Tibial artery (tissue), 4 donors: ENCODE results near the gene PDE9A.
"Not testable (repeated sequence)": the region's sequence is repeated elsewhere in the genome, so short reads cannot be mapped to it uniquely, and the experiment has no call there.

Experiments
- DNase-seq, 2 donors: peaks; one replicate each; pipeline ENCODE4 v3.0.0-alpha.2; 2019
- H3K27ac ChIP-seq, 2 donors: fragments of 200-600 bp; sonication (generic) in 1 of 2; 1 replicate in 1 of 2; 2 replicates in 1 of 2; pipeline ENCODE4 v1.5.1; 2018 to 2019; ENCODE audit warnings: mild to moderate bottlenecking in 1 of 2
- H3K27me3 ChIP-seq, 2 donors: fragments of 200-600 bp; sonication (generic) in 1 of 2; one replicate each; pipeline versions ENCODE4 v1.5.1 to v1.6.0; 2016 to 2019
- H3K36me3 ChIP-seq, 3 donors: fragments of 200-600 bp; sonication (generic) in 2 of 3; one replicate each; pipeline ENCODE4 v1.5.1; 2016 to 2019; ENCODE audit warnings: mild to moderate bottlenecking in 2 of 3
- H3K4me1 ChIP-seq, 4 donors: fragments of 200-600 bp; sonication (generic) in 2 of 4; 1 replicate in 3 of 4; 2 replicates in 1 of 4; pipeline ENCODE4 v1.5.1; 2016 to 2019
- H3K4me3 ChIP-seq, 2 donors: fragments of 200-600 bp; sonication (generic) in 1 of 2; 1 replicate in 1 of 2; 2 replicates in 1 of 2; pipeline ENCODE4 v1.5.1; 2018 to 2019; ENCODE audit warnings: mild to moderate bottlenecking in 2 of 2
- H3K9me3 ChIP-seq, 3 donors: fragments of 200-600 bp; sonication (generic) in 1 of 3; one replicate each; pipeline ENCODE4 v1.5.1; 2016 to 2019
- CTCF ChIP-seq, 2 experiments: fragments of 200-600 bp in 1 of 2; fragments of 450-650 bp in 1 of 2; IDR thresholded peaks; one replicate each; pipeline ENCODE4 v1.5.1; 2017 to 2019; ENCODE audit warnings: antibody characterized with exemption in 2 of 2, mild to moderate bottlenecking in 1 of 2, moderate library complexity in 1 of 2
- intact Hi-C: fragments of 100-400 bp; cut with DNase I; formaldehyde crosslinking; loops from one replicate; pipeline ENCODE4 v1.15.0; 2023; ENCODE audit warnings: low total_unique reads

Gene PDE9A

GRCh38 chr21:42611852-42612251 lies 41.6 kb upstream of the PDE9A start:
- intact Hi-C loops, result no loop called here
- Histone ChIP-seq H3K4me1 (peaks cover 0 to 7% (median 0%) of the 10 kb centered on the region in 4 donors), H3K9me3 (peaks cover 0 to 10% (median 9%) of the 10 kb centered on the region in 3 donors), H3K36me3 (no peaks in the 10 kb centered on the region), H3K4me3 (no peak overlapping the region), H3K27me3 (peaks cover 0 to 8% of the 10 kb centered on the region in 2 donors), H3K27ac (no peak overlapping the region)
- no peak for DNase-seq
- TF ChIP-seq CTCF (IDR thresholded peaks at IDR 0.05), result no peak

- peaks cover 0 to 10% (median 9%) of the 10 kb centered on the region in 3 donors for H3K9me3 ChIP-seq
- intact Hi-C loops, result no loop called here
- peaks cover 0 to 8% (median 0%) of the 10 kb centered on the region in 4 donors for H3K4me1 ChIP-seq
- no peak overlapping the region for H3K27ac ChIP-seq
- DNase-seq, result no peak
- H3K36me3 ChIP-seq, result no peaks in the 10 kb centered on the region
- peaks cover 0 to 13% of the 10 kb centered on the region in 2 donors for H3K27me3 ChIP-seq
- H3K4me3 ChIP-seq, result no peak overlapping the region
- no peak for TF ChIP-seq CTCF (IDR thresholded peaks at IDR 0.05)
These were observed 41.0 kb upstream of the PDE9A start for GRCh38 chr21:42612390-42612789.

- H3K4me1 ChIP-seq, result peaks cover 0 to 8% (median 0%) of the 10 kb centered on the region in 4 donors
- H3K27ac ChIP-seq, result no peak overlapping the region
- H3K9me3 ChIP-seq, result peaks cover 0 to 10% (median 9%) of the 10 kb centered on the region in 3 donors
- no peak overlapping the region for H3K4me3 ChIP-seq
- no peaks in the 10 kb centered on the region for H3K36me3 ChIP-seq
- DNase-seq, result no peak
- intact Hi-C loops, result no loop called here
- peaks cover 0 to 27% of the 10 kb centered on the region in 2 donors for H3K27me3 ChIP-seq
- TF ChIP-seq CTCF (IDR thresholded peaks at IDR 0.05), result no peak
These were observed 39.7 kb upstream of the PDE9A start for GRCh38 chr21:42613756-42614155.

- Histone ChIP-seq H3K4me1 (peaks cover 0 to 8% (median 0%) of the 10 kb centered on the region in 4 donors), H3K4me3 (no peak overlapping the region), H3K27me3 (peaks cover 0 to 33% of the 10 kb centered on the region in 2 donors), H3K27ac (no peak overlapping the region), H3K36me3 (no peaks in the 10 kb centered on the region), H3K9me3 (peaks cover 0 to 10% (median 9%) of the 10 kb centered on the region in 3 donors)
- intact Hi-C loops, result no loop called here
- no peak for DNase-seq
- no peak for TF ChIP-seq CTCF (IDR thresholded peaks at IDR 0.05)
These were observed 39.0 kb upstream of the PDE9A start for GRCh38 chr21:42614396-42614795.

- no peaks in the 10 kb centered on the region for H3K36me3 ChIP-seq
- no peak overlapping the region for H3K4me3 ChIP-seq
- DNase-seq, result no peak
- H3K27me3 ChIP-seq, result peaks cover 0 to 38% of the 10 kb centered on the region in 2 donors
- peaks cover 0 to 8% (median 0%) of the 10 kb centered on the region in 4 donors for H3K4me1 ChIP-seq
- H3K27ac ChIP-seq, result no peak overlapping the region
- peaks cover 0 to 10% (median 9%) of the 10 kb centered on the region in 3 donors for H3K9me3 ChIP-seq
- no peak for TF ChIP-seq CTCF (IDR thresholded peaks at IDR 0.05)
- intact Hi-C loops, result no loop called here
These were observed 38.5 kb upstream of the PDE9A start for GRCh38 chr21:42614811-42615351.

GRCh38 chr21:42615377-42615776 lies 38.0 kb upstream of the PDE9A start:
- H3K4me1 ChIP-seq, intact Hi-C loops, DNase-seq, H3K36me3 ChIP-seq, H3K4me3 ChIP-seq, H3K27ac ChIP-seq, H3K9me3 ChIP-seq: not testable (repeated sequence)
- peaks cover 0 to 43% of the 10 kb centered on the region in 2 donors for H3K27me3 ChIP-seq
